Ramos (cell line): Measurements from ENCODE around the gene LRP1B.

Experiments
- in situ Hi-C: fragments of 300-500 bp; cut with MboI; formaldehyde crosslinking; loops from one replicate; pipeline ENCODE4 v1.14.3; 2022; ENCODE audit warnings: low sequenced_read_pairs; ENCODE audit not compliant: unreplicated experiment

The LRP1B gene

GRCh38 chr2:141611981-141612380, 518.8 kb downstream of the LRP1B start:
- in situ Hi-C loops = no loop called here

- in situ Hi-C loops = no loop called here
These were observed 519.6 kb downstream of the LRP1B start for GRCh38 chr2:141611176-141611571.

- in situ Hi-C loops = no loop called here
These were observed 520.1 kb downstream of the LRP1B start for GRCh38 chr2:141610564-141611175.

- in situ Hi-C loops = no loop called here
These were observed 525.7 kb downstream of the LRP1B start for GRCh38 chr2:141605163-141605562.

DNA sequence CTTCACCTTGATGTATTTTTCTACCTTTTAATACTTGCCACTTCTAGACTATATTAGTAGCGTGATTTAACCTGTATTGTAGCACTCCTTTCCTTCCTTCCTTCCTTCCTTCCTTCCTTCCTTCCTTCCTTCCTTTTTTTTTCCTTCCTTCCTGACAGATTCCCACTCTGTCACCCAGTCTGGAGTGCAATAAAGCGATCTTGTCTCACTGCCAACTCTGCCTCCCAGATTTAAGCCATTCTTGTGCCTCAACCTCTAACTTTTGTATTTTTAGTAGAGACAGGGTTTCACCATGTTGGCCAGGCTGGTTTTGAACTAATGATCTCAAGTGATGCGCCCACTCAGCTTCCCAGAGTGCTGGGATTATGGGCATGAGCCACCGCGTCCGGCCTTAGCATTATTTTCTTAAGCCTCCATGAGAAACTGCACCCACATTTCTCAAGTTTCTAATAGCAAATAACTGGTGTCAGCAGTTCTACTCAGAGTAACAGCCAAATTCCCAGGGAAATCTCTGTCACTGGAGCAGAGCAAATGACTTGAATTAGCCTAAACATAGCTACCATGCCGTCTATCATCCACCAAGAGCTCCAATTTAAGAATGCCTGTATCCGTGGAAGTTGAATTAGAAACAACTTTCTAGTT, 529.2 kb downstream of the LRP1B start:
- in situ Hi-C loops = no loop called here

DNA sequence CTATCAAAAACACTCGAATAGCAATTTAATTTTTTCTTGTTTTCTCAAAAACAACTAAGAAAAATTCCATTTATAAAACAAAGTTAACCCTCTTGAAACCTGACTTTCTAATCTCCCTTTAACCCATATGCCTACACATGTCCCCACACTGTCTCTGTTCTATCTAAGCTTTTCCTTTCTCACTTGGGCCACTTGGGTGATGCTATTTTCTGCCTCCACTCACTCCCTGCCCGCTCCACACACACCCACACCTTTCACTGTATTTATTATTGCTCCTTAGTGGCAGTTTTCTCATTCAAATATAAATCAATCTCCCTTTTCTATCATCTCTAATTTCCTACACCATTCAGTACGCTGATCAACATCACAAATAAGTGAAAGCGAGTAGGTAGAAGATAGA, 531.1 kb downstream of the LRP1B start:
- in situ Hi-C loops = no loop called here

GRCh38 chr2:141598982-141599381, 531.8 kb downstream of the LRP1B start:
- in situ Hi-C loops = no loop called here

DNA sequence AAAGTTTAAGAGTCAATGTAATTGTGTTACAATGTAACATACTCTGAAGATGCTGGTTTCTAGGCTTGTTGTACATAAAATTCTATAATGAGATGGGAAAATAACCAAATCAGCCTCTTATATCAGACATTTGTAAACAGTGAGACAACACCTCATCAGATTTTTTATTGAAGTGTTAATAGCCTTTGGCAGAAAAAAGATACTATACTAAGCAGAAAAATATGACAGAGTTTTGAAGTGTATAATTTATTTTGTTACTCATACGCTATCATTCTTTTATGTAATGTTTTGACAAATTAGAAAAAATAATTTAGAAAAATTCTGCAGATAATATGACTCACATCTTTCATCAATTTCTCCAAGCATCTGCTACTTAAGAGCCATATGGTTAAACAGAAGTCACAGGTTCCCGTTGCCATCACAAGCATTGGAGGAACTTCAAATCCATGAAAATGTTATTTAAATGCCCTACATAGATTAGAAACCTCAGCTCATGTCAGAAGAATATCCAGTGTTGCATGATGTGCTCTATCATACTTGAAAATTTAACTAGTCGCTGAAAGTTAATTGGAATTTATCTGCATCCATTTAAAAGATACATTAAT, 535.4 kb downstream of the LRP1B start:
- in situ Hi-C loops = no loop called here

DNA sequence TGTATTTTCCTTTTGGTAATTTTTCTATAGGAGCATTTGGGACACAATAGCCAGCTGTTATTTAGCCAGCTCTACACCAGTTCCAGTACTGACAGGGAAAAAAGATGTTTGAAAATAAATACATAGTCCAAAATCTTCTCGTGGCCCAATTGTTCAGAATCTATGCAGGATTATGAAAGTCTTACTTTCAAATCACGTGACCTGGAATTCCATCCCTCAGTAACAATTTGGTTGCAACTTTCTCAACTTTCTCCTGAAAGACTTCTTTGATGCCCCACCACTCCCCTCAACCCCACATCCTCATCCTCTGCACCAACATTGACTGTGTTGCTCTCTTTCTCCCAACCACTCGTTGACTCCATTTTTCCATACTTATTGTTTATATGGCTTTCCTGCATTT, 539.0 kb downstream of the LRP1B start:
- in situ Hi-C loops = no loop called here

DNA sequence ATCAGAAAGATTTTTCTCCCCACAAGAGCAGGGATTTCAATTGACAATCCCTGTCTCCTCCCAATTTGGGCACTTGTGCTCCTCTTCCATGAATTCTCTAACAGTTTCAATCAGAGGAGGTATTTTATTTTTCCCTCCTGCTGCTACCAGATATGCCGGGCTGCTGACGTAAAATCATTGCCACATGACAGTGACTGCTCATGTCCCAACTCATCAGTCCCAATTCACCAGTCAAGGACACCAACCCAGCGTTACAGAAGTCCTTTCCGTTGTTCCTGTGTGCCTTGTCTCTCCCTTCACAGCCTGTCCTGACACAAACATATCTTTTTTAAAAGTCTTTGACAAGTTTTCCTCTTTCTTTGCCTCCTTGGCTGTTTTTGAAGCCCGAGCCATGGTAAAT, 540.2 kb downstream of the LRP1B start:
- in situ Hi-C loops = no loop called here

DNA sequence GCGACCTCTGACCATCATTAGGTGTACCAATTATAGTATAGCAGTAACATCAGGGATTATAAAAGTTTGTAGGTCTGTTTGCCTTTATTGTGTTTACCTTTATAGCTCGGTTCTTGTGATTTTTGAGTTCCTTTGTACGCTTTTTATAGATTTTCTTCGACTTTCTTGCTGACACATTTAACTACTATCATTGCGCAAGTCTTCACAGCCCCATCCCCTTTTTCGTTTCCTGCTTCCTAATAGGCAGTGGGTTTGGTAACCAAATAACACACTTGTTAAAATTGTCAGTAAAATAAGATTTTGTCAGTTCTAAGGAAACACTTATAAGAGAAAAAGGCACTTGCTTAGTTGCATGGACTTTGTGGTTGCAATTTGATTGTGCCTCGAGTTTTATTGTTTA, 541.5 kb downstream of the LRP1B start:
- in situ Hi-C loops = no loop called here

DNA sequence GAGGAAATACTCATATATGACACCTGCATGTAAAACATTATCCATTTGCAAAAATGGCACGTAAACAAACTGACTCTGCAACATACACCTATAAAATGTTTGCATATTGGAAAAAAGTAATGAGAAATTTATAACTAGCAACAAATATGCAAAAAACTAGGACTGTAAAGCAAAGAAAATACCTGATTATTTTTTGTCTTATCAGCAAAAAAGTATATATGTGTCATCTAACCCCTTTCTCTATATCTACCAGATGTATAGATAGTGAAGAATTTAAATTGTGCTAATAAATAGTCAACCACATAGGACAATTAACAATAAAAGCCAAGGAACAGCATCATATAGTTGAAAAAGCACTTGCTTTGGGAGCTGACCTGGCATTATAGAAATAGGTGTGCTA, 543.8 kb downstream of the LRP1B start:
- in situ Hi-C loops = no loop called here

DNA sequence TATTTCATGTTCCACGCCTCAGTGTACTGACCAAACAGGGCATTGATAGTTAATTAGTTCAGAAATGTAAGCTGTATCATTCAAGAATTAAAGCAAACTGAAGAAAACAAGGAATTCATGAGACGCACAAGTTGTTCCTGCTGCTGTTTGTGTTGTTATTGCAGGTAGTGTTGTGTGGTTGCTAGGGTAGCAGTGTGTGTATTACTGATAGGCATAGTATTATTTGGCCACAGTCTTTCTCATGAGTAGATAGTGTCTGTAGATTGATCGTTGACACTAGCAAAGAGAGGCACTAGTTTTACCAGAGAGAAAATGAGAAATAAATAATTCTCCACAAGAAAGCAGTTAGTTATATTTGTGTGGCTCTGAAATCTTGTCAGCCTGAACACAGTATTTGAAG, 548.6 kb downstream of the LRP1B start:
- in situ Hi-C loops = no loop called here

GRCh38 chr2:141579071-141579470, 551.7 kb downstream of the LRP1B start:
- in situ Hi-C loops = no loop called here

- in situ Hi-C loops = no loop called here
These were observed 560.2 kb downstream of the LRP1B start for GRCh38 chr2:141570474-141571131.

- in situ Hi-C loops = no loop called here
These were observed 560.9 kb downstream of the LRP1B start for GRCh38 chr2:141569941-141570340.

GRCh38 chr2:141565597-141565996, 565.2 kb downstream of the LRP1B start:
- in situ Hi-C loops = no loop called here

GRCh38 chr2:141560723-141561122, 570.1 kb downstream of the LRP1B start:
- in situ Hi-C loops = no loop called here

GRCh38 chr2:141557329-141558095, 573.3 kb downstream of the LRP1B start:
- in situ Hi-C loops = no loop called here

GRCh38 chr2:141555876-141556470, 574.8 kb downstream of the LRP1B start:
- in situ Hi-C loops = no loop called here
